ENCODE data around the gene ZNF837. TPM values are rescaled to one million over a fixed set of nuclear protein-coding genes. Genes with fewer than 3 reads are reported as not detected.

The ZNF837 gene
- total and polyA plus RNA-seq, 2 of the 13 experiments (the other 11 are each of a cell fraction or from before 2014, with no cell fraction given), result 0.29 to 1.3 TPM

DNA sequence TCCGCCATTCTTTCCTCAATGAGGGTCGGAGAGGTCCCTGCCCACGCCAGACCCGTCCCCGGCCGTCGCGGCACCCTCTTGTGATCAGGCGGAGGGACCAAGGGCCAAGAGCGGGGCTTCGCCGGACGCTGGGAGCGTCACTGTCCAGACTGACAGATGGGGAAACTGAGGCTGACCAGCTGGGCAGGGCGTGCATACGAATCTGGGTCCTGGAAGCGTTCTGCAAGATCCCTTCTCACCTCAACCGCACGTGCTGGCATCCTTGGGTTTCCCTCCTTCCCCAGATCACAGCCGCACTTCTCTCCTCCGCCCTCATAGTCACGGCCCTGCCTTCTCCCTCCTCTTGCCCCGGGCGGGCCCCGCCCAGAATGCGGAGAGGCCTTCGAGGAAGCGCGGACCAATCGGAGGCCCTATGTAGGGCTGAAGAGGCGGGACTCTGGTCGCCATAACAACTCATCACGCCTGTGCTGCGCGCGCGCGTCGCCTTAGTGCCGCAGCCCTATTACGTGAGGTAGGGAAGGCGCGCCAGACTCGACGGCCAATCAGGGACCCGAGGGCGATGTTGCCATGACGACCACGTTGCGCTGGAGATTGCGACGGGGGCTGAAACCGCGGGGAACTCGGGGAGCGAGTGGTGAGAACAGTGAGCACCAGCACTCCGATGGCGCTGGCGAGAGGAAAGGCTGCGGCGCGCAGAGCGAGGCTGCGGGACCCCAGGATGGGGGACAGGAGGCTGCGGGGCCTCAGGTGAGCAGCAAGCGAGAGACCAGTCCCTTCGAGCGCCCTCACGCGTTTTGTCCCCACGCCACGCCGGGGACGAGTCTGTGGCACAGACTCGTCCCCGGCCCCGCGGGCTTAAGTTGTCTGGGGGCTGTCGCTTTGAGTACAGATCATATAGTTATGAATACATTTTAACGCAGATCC lies 20.3 kb upstream of the ZNF837 start (continued):
- TF ChIP-seq ZC3H13 (CRISPR knock-in tag; IDR thresholded peaks at IDR 0.05) (no peak), ZNF121 (CRISPR knock-in tag; IDR thresholded peaks at IDR 0.05) (no peak)
- TF ChIP-seq, protein P1, sequence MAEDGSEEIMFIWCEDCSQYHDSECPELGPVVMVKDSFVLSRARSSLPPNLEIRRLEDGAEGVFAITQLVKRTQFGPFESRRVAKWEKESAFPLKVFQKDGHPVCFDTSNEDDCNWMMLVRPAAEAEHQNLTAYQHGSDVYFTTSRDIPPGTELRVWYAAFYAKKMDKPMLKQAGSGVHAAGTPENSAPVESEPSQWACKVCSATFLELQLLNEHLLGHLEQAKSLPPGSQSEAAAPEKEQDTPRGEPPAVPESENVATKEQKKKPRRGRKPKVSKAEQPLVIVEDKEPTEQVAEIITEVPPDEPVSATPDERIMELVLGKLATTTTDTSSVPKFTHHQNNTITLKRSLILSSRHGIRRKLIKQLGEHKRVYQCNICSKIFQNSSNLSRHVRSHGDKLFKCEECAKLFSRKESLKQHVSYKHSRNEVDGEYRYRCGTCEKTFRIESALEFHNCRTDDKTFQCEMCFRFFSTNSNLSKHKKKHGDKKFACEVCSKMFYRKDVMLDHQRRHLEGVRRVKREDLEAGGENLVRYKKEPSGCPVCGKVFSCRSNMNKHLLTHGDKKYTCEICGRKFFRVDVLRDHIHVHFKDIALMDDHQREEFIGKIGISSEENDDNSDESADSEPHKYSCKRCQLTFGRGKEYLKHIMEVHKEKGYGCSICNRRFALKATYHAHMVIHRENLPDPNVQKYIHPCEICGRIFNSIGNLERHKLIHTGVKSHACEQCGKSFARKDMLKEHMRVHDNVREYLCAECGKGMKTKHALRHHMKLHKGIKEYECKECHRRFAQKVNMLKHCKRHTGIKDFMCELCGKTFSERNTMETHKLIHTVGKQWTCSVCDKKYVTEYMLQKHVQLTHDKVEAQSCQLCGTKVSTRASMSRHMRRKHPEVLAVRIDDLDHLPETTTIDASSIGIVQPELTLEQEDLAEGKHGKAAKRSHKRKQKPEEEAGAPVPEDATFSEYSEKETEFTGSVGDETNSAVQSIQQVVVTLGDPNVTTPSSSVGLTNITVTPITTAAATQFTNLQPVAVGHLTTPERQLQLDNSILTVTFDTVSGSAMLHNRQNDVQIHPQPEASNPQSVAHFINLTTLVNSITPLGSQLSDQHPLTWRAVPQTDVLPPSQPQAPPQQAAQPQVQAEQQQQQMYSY (CRISPR knock-in tag; IDR thresholded peaks at IDR 0.05), result no peak
- TF ChIP-seq, protein P2, sequence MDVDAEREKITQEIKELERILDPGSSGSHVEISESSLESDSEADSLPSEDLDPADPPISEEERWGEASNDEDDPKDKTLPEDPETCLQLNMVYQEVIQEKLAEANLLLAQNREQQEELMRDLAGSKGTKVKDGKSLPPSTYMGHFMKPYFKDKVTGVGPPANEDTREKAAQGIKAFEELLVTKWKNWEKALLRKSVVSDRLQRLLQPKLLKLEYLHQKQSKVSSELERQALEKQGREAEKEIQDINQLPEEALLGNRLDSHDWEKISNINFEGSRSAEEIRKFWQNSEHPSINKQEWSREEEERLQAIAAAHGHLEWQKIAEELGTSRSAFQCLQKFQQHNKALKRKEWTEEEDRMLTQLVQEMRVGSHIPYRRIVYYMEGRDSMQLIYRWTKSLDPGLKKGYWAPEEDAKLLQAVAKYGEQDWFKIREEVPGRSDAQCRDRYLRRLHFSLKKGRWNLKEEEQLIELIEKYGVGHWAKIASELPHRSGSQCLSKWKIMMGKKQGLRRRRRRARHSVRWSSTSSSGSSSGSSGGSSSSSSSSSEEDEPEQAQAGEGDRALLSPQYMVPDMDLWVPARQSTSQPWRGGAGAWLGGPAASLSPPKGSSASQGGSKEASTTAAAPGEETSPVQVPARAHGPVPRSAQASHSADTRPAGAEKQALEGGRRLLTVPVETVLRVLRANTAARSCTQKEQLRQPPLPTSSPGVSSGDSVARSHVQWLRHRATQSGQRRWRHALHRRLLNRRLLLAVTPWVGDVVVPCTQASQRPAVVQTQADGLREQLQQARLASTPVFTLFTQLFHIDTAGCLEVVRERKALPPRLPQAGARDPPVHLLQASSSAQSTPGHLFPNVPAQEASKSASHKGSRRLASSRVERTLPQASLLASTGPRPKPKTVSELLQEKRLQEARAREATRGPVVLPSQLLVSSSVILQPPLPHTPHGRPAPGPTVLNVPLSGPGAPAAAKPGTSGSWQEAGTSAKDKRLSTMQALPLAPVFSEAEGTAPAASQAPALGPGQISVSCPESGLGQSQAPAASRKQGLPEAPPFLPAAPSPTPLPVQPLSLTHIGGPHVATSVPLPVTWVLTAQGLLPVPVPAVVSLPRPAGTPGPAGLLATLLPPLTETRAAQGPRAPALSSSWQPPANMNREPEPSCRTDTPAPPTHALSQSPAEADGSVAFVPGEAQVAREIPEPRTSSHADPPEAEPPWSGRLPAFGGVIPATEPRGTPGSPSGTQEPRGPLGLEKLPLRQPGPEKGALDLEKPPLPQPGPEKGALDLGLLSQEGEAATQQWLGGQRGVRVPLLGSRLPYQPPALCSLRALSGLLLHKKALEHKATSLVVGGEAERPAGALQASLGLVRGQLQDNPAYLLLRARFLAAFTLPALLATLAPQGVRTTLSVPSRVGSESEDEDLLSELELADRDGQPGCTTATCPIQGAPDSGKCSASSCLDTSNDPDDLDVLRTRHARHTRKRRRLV (CRISPR knock-in tag; IDR thresholded peaks at IDR 0.05), result no peak
- TF ChIP-seq, protein P3, sequence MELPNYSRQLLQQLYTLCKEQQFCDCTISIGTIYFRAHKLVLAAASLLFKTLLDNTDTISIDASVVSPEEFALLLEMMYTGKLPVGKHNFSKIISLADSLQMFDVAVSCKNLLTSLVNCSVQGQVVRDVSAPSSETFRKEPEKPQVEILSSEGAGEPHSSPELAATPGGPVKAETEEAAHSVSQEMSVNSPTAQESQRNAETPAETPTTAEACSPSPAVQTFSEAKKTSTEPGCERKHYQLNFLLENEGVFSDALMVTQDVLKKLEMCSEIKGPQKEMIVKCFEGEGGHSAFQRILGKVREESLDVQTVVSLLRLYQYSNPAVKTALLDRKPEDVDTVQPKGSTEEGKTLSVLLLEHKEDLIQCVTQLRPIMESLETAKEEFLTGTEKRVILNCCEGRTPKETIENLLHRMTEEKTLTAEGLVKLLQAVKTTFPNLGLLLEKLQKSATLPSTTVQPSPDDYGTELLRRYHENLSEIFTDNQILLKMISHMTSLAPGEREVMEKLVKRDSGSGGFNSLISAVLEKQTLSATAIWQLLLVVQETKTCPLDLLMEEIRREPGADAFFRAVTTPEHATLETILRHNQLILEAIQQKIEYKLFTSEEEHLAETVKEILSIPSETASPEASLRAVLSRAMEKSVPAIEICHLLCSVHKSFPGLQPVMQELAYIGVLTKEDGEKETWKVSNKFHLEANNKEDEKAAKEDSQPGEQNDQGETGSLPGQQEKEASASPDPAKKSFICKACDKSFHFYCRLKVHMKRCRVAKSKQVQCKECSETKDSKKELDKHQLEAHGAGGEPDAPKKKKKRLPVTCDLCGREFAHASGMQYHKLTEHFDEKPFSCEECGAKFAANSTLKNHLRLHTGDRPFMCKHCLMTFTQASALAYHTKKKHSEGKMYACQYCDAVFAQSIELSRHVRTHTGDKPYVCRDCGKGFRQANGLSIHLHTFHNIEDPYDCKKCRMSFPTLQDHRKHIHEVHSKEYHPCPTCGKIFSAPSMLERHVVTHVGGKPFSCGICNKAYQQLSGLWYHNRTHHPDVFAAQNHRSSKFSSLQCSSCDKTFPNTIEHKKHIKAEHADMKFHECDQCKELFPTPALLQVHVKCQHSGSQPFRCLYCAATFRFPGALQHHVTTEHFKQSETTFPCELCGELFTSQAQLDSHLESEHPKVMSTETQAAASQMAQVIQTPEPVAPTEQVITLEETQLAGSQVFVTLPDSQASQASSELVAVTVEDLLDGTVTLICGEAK (IDR thresholded peaks at IDR 0.05), result no peak
- TF ChIP-seq, protein P3 (CRISPR knock-in tag; IDR thresholded peaks at IDR 0.05), result no peak
- TF ChIP-seq, protein P4, sequence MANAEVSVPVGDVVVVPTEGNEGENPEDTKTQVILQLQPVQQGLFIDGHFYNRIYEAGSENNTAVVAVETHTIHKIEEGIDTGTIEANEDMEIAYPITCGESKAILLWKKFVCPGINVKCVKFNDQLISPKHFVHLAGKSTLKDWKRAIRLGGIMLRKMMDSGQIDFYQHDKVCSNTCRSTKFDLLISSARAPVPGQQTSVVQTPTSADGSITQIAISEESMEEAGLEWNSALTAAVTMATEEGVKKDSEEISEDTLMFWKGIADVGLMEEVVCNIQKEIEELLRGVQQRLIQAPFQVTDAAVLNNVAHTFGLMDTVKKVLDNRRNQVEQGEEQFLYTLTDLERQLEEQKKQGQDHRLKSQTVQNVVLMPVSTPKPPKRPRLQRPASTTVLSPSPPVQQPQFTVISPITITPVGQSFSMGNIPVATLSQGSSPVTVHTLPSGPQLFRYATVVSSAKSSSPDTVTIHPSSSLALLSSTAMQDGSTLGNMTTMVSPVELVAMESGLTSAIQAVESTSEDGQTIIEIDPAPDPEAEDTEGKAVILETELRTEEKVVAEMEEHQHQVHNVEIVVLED (CRISPR knock-in tag; IDR thresholded peaks at IDR 0.05; ENCODE audit: borderline replicate concordance), result peak; percentile 96
